NCI-H526 (cell line): Measurements from ENCODE around the gene ALG9.

Experiments
- DNase-seq, 2 experiments: peaks; one replicate each; lab custom pipeline; 2025; lab: John Stamatoyannopoulos, UW

The ALG9 gene

GRCh38 chr11:111835665-111836064 lies 35.7 kb downstream of the ALG9 start:
- no peak for DNase-seq

- DNase-seq, result no peak
These were observed 36.8 kb downstream of the ALG9 start for GRCh38 chr11:111834432-111835163.

GRCh38 chr11:111833524-111833923 lies 37.9 kb downstream of the ALG9 start:
- peak in 1 of 2 experiments; percentile 36 for DNase-seq

- DNase-seq, result no peak
These were observed 42.0 kb downstream of the ALG9 start for GRCh38 chr11:111829185-111829968.

- no peak for DNase-seq
These were observed 44.9 kb downstream of the ALG9 start for GRCh38 chr11:111826322-111826950.

GRCh38 chr11:111823629-111824028 lies 47.8 kb downstream of the ALG9 start:
- DNase-seq, result no peak

GRCh38 chr11:111823131-111823530 lies 48.2 kb downstream of the ALG9 start:
- no peak for DNase-seq

- DNase-seq, result no peak
These were observed 51.5 kb downstream of the ALG9 start for GRCh38 chr11:111819829-111820237.

- no peak for DNase-seq
These were observed 52.1 kb downstream of the ALG9 start for GRCh38 chr11:111819161-111819828.

GRCh38 chr11:111815489-111815888 lies 55.9 kb downstream of the ALG9 start:
- no peak for DNase-seq

GRCh38 chr11:111814557-111815320 lies 56.6 kb downstream of the ALG9 start:
- no peak for DNase-seq

GRCh38 chr11:111814106-111814505 lies 57.3 kb downstream of the ALG9 start:
- DNase-seq, result no peak

- no peak for DNase-seq
These were observed 59.2 kb downstream of the ALG9 start for GRCh38 chr11:111812211-111812610.

- DNase-seq, result no peak
These were observed 59.9 kb downstream of the ALG9 start for GRCh38 chr11:111811445-111811844.

GRCh38 chr11:111808834-111809233 lies 62.5 kb downstream of the ALG9 start:
- DNase-seq, result no peak

- no peak for DNase-seq
These were observed 63.3 kb downstream of the ALG9 start for GRCh38 chr11:111808063-111808588.

GRCh38 chr11:111807076-111807475 lies 64.3 kb downstream of the ALG9 start:
- no peak for DNase-seq

- DNase-seq, result no peak
These were observed 70.2 kb downstream of the ALG9 start for GRCh38 chr11:111801135-111801534.

- DNase-seq, result no peak
These were observed 73.1 kb downstream of the ALG9 start for GRCh38 chr11:111798279-111798678.

GRCh38 chr11:111797145-111797581 lies 74.2 kb downstream of the ALG9 start:
- DNase-seq, result no peak

- no peak for DNase-seq
These were observed 74.7 kb downstream of the ALG9 start for GRCh38 chr11:111796696-111797095.
